Testis (tissue), 2 donors: ENCODE measurements around the gene TRPM3.

Source experiments
- POLR2A ChIP-seq: fragments of 450-650 bp; IDR thresholded peaks from one replicate; pipeline ENCODE4 v1.6.1; 2017; ENCODE audit warnings: antibody characterized with exemption, mild to moderate bottlenecking, moderate library complexity
- TF ChIP-seq, protein P1 (sequence below), 3 experiments: fragments of 450-650 bp in 2 of 3; fragments of 200-600 bp in 1 of 3; sonication (generic) in 1 of 3; IDR thresholded peaks; one replicate each; pipeline ENCODE4 v1.5.1; 2016 to 2019; ENCODE audit warnings: antibody characterized with exemption in 3 of 3, mild to moderate bottlenecking in 2 of 3, moderate library complexity in 1 of 3

DNA sequence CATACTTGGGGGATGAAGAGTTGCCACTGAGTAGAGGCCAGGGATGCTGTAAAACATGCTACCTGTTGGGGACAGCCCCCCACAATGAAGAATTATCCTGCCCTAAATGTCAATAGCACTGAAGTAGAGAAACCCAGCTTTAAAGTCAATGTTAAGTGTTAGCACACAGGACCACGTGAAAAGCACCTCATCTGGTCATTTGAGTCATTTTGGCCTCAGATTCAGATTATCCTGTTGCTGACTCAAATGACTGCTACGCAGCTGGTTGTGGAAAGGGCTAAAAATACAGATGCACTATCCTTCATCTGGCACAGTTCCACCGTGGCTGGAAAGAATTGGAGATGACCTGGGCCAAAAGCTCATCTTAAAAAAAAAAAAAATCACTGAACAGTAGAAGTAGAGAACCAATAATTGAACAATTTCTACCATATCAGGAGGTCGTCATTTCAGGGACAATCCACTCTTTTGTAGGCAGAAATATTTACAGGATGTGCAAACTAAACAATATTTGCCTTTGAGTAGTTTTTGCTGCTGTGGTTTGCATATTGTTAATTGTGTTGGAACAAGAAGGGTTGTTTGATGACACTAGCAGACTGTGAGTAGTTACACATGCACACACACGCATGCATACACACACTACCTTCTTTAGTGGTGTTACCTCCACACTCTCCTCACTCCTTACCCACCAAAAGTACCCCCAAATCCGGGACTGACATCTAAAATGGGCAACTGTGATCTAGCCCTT is 511.7 kb downstream of the TRPM3 start:
- TF ChIP-seq POLR2A, result no peak
- TF ChIP-seq, protein P1, sequence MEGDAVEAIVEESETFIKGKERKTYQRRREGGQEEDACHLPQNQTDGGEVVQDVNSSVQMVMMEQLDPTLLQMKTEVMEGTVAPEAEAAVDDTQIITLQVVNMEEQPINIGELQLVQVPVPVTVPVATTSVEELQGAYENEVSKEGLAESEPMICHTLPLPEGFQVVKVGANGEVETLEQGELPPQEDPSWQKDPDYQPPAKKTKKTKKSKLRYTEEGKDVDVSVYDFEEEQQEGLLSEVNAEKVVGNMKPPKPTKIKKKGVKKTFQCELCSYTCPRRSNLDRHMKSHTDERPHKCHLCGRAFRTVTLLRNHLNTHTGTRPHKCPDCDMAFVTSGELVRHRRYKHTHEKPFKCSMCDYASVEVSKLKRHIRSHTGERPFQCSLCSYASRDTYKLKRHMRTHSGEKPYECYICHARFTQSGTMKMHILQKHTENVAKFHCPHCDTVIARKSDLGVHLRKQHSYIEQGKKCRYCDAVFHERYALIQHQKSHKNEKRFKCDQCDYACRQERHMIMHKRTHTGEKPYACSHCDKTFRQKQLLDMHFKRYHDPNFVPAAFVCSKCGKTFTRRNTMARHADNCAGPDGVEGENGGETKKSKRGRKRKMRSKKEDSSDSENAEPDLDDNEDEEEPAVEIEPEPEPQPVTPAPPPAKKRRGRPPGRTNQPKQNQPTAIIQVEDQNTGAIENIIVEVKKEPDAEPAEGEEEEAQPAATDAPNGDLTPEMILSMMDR (IDR thresholded peaks at IDR 0.05), result no peak
